DND-41 (cell line): ENCODE measurements around the gene PICK1.

Experiments
- ATAC-seq: fragments of 200-7000 bp; cut with Tn5 transposase; 3 replicates; pipeline ENCODE4 v1.9.1; 2021; ENCODE audit warnings: low read depth; ENCODE audit not compliant: insufficient read depth
- DNase-seq: peaks from one replicate; pipeline ENCODE4 v3.0.0-alpha.2; 2020
- H2AFZ ChIP-seq: 2 replicates; pipeline ENCODE4 v1.6.0; 2012; ENCODE audit warnings: low read depth, low read length
- H3K27ac ChIP-seq: 2 replicates; pipeline ENCODE4 v1.5.1; 2012; ENCODE audit warnings: low read length, inconsistent platforms
- H3K27me3 ChIP-seq: fragments of 200-600 bp; sonication (generic); 2 replicates; pipeline ENCODE4 v1.6.0; 2012; ENCODE audit warnings: low read length, mild to moderate bottlenecking, inconsistent platforms; ENCODE audit not compliant: insufficient read depth, poor library complexity
- H3K36me3 ChIP-seq: 2 replicates; pipeline ENCODE4 v1.5.1; 2012; ENCODE audit warnings: low read length, inconsistent platforms; ENCODE audit not compliant: insufficient read depth
- H3K4me1 ChIP-seq: 2 replicates; pipeline ENCODE4 v1.5.1; 2012; ENCODE audit warnings: mild to moderate bottlenecking, low read length; ENCODE audit not compliant: insufficient read depth
- H3K4me2 ChIP-seq: 2 replicates; pipeline ENCODE4 v1.6.0; 2012; ENCODE audit warnings: mild to moderate bottlenecking, moderate library complexity, low read length, inconsistent platforms; ENCODE audit not compliant: insufficient read depth
- H3K4me3 ChIP-seq, 2 experiments: fragments of 200-600 bp in 1 of 2; shearing (Covaris generic) in 1 of 2; 2 replicates each; pipeline ENCODE4 v1.5.1; 2012 to 2016; ENCODE audit warnings: inconsistent platforms in 2 of 2, low read length in 2 of 2, mild to moderate bottlenecking in 2 of 2, low read depth in 1 of 2, moderate library complexity in 1 of 2
- H3K79me2 ChIP-seq: 2 replicates; pipeline ENCODE4 v1.6.0; 2012; ENCODE audit warnings: low read length, inconsistent platforms; ENCODE audit not compliant: insufficient read depth
- H3K9ac ChIP-seq: 2 replicates; pipeline ENCODE4 v1.6.0; 2012; ENCODE audit warnings: low read depth, mild to moderate bottlenecking, inconsistent platforms, low read length, moderate library complexity
- H3K9me3 ChIP-seq: 2 replicates; pipeline ENCODE4 v1.5.1; 2012; ENCODE audit warnings: low read length, moderate library complexity, mild to moderate bottlenecking, inconsistent platforms; ENCODE audit not compliant: insufficient read depth, severe bottlenecking
- H4K20me1 ChIP-seq: 2 replicates; pipeline ENCODE4 v1.6.0; 2012; ENCODE audit warnings: low read length; ENCODE audit not compliant: insufficient read depth
- EZH2 ChIP-seq: IDR thresholded peaks from 3 replicates; pipeline ENCODE4 v1.6.1; 2012; ENCODE audit warnings: borderline replicate concordance, low read depth, mild to moderate bottlenecking, moderate library complexity, low read length, inconsistent platforms; ENCODE audit not compliant: severe bottlenecking
- TF ChIP-seq, protein P1 (sequence below): IDR thresholded peaks from 2 replicates; pipeline ENCODE4 v1.5.1; 2012; ENCODE audit warnings: borderline replicate concordance, low read length, moderate library complexity, mild to moderate bottlenecking; ENCODE audit not compliant: poor library complexity, severe bottlenecking; ENCODE audit errors: extremely low read depth

PICK1 gene

DNA sequence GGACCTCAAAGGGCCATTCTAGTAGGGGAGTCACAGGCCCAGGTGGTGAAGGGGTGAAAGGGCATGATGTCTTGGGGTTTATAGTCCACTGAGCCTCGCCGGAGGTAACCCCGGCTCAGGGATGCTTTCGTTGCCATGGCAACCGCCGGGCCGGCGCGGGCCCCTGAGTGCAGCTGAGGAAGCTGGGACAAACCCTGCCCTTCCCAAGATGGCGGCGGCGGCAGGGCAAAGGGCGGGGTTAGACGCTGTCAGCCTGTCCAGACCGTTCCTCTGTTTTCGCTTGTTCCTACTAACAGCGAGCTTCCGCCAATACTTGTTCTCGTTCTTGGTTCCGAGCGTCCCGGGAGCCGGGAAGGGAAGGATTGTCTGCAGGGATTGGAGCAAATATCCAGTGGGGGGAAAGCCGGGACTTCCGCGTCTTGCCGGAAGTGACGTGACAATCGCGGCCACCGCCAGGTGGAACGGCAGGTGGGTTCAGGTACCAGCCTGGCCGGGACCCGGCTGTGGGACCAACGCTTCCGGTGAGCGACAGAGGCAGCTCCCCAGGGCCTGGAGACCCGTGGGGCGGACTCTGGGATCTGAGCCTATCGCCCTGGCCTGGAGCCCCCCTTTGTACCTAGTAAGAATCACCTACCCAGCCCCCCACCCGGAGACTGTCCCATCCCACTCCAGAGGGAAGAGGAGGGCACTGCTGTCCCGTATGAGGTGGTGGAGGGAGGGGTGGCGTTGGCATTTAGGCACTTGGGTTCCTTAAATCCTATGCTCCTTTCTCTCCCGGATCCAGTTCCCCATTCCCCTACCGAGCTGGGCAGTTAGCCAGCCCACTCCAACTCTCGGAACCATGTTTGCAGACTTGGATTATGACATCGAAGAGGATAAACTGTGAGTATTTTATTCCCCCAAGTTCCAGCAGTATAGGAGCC, at the start of gene PICK1:
PICK1 (plus strand) TSS at position 436 of the 923 bp plus-strand sequence; CDS start at position 842, 406 bp downstream.
- Histone ChIP-seq H3K4me1 (peaks cover 3% of the 10 kb centered on the region), H3K4me2 (no peak within 1 kb of the TSS), H2AFZ (no peak within 1 kb of the TSS), H3K27ac (no peak within 1 kb of the TSS), H3K27me3 (peaks cover 2% of the 10 kb centered on the region), H3K9ac (no peak within 1 kb of the TSS), H4K20me1 (no peaks in the 10 kb centered on the region), H3K79me2 (no peaks in the 10 kb centered on the region), H3K4me3 (no peak within 1 kb of the TSS), H3K9me3 (no peaks in the 10 kb centered on the region), H3K36me3 (no peaks in the 10 kb centered on the region)
- TF ChIP-seq, protein P1, sequence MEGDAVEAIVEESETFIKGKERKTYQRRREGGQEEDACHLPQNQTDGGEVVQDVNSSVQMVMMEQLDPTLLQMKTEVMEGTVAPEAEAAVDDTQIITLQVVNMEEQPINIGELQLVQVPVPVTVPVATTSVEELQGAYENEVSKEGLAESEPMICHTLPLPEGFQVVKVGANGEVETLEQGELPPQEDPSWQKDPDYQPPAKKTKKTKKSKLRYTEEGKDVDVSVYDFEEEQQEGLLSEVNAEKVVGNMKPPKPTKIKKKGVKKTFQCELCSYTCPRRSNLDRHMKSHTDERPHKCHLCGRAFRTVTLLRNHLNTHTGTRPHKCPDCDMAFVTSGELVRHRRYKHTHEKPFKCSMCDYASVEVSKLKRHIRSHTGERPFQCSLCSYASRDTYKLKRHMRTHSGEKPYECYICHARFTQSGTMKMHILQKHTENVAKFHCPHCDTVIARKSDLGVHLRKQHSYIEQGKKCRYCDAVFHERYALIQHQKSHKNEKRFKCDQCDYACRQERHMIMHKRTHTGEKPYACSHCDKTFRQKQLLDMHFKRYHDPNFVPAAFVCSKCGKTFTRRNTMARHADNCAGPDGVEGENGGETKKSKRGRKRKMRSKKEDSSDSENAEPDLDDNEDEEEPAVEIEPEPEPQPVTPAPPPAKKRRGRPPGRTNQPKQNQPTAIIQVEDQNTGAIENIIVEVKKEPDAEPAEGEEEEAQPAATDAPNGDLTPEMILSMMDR: no peak
- TF ChIP-seq EZH2: no peak
- ATAC-seq (no peak), DNase-seq (no peak)

DNA sequence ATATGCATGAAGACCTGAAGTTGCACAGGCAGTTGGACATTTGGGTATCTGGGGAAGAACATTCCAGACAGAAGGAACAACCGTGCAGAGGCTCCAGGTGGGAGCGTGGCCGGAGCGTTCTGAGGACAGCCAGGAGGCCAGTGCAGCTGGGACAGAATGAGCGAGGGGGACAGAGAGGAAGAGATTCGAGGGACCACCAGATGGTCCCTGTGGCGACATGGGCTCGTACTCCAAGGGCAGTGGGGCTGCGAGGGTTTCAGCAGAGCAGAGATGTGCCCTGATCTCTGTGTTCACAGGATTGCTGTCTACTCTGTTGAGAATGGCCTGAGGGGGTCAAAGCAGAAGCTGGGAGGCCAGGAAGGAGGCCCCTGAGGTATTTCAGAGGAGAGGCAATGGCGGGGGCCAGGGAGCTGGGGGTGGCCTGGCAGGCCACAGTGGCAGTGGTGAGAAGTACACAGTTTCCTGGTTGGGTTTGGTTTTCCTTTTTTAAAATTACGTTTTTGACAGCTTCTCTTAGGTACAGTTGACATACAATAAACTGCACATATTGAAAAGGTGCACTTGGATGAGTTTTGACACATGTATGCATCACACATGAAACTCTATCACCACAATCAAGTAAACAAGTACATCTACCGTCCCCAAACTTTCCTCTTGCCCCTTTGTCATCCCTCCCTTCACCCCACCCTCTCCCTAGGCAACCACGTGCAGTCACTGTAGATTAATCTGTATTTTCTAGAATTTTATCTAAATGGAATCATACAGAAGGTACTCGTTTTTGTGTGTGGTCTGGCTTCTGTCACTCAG, 48.0 kb upstream of the PICK1 start:
- Histone ChIP-seq H3K27me3 (no peaks in the 10 kb centered on the region), H3K9ac (no peak overlapping the region), H3K36me3 (no peaks in the 10 kb centered on the region), H3K4me1 (no peaks in the 10 kb centered on the region), H3K79me2 (no peaks in the 10 kb centered on the region), H3K9me3 (no peaks in the 10 kb centered on the region), H3K4me3 (no peak overlapping the region), H2AFZ (no peak overlapping the region), H3K27ac (no peak overlapping the region), H4K20me1 (no peaks in the 10 kb centered on the region; the same call in 1 of the 2 replicates), H3K4me2 (no peak overlapping the region)
- ATAC-seq (no peak), DNase-seq (no peak)
- TF ChIP-seq, protein P1: no peak
- TF ChIP-seq EZH2: no peak

DNA sequence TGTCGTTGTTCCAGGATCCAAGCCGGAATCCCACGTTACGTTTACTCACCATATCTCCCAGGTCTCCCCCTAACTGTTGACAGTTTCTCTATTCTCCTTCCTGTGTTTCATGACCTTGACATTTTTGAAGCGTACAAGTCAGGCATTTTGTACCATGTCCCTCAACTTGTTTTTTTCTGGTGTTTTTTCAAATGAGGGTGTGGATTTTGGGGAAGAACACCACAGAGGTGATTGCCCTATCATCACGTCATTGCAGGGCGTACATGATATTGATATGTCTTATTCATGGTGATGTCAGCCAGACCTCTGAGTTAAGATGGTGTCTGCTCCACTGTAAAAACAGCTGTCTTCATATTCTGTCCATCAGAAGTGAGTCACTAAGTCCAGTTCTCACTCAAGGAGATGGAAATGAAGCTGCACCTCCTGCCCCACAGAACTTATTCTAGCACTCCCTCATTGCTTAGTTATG, 44.6 kb upstream of the PICK1 start:
- no peaks in the 10 kb centered on the region for H3K9me3 ChIP-seq
- H3K27me3 ChIP-seq: no peaks in the 10 kb centered on the region
- H4K20me1 ChIP-seq: no peaks in the 10 kb centered on the region
- DNase-seq (no peak), ATAC-seq (no peak)
- H3K4me1 ChIP-seq: no peaks in the 10 kb centered on the region
- H3K36me3 ChIP-seq: no peaks in the 10 kb centered on the region
- no peak overlapping the region for H3K9ac ChIP-seq
- H2AFZ ChIP-seq: no peak overlapping the region
- no peak overlapping the region for H3K27ac ChIP-seq
- no peaks in the 10 kb centered on the region for H3K79me2 ChIP-seq
- no peak overlapping the region for H3K4me2 ChIP-seq
- no peak for TF ChIP-seq EZH2
- TF ChIP-seq, protein P1: no peak
- H3K4me3 ChIP-seq: no peak overlapping the region
